Endothelial cell of umbilical vein (primary cell): ENCODE results near the gene ALKBH5. TPM values are rescaled to one million over a fixed set of nuclear protein-coding genes. Genes with fewer than 3 reads are reported as not detected.

ENCODE experiments used
- BruUV-seq: library from RNA; stranded (reverse); fragments of 400-500 nt; replicated peaks from 2 replicates; lab custom pipeline; 2021; lab: Mats Ljungman, UMichigan
- CTCF ChIA-PET: fragments of 300-600, 350-600 bp; sonication (Branson Sonifier 250); formaldehyde crosslinking; loops from one replicate; lab custom pipeline; 2021; ENCODE audit warnings: antibody characterized with exemption, inconsistent platforms; lab: Charles Lee
- POLR2A ChIA-PET: fragments of 300-600, 350-600 bp; sonication (Branson Sonifier 250); formaldehyde crosslinking; loops from one replicate; lab custom pipeline; 2021; ENCODE audit warnings: antibody characterized with exemption, inconsistent platforms; lab: Charles Lee
- DNase-seq: peaks from one replicate; pipeline ENCODE4 v3.0.0-alpha.2; 2011; ENCODE audit warnings: low read depth, low spot score
- FAIRE-seq: peaks from 2 replicates; lab custom pipeline; 2011; peaks lifted over from hg19 to GRCh38; lab: Jason Lieb, UNC
- H2AFZ ChIP-seq: 2 replicates; pipeline ENCODE4 v1.6.0; 2012; ENCODE audit warnings: low read depth, low read length, control low read depth, inconsistent platforms
- H3K27ac ChIP-seq: 2 replicates; pipeline ENCODE4 v1.5.1; 2011; ENCODE audit warnings: low read depth, mild to moderate bottlenecking, control low read depth, low read length, moderate library complexity; ENCODE audit not compliant: insufficient read depth
- H3K27me3 ChIP-seq, 2 experiments: 2 replicates each; pipeline versions ENCODE4 v1.6.0 to v1.6.1; 2011; ENCODE audit warnings: low read length in 2 of 2, mixed read lengths in 1 of 2; ENCODE audit not compliant: control insufficient read depth in 2 of 2, insufficient read depth in 2 of 2
- H3K36me3 ChIP-seq, 2 experiments: 2 replicates in 1 of 2; 3 replicates in 1 of 2; pipeline ENCODE4 v1.5.1; 2011; ENCODE audit warnings: low read length in 2 of 2, mild to moderate bottlenecking in 1 of 2, moderate library complexity in 1 of 2; ENCODE audit not compliant: control insufficient read depth in 2 of 2, insufficient read depth in 2 of 2; ENCODE audit errors: extremely low read depth in 1 of 2
- H3K4me1 ChIP-seq: 3 replicates; pipeline ENCODE4 v1.5.1; 2011; ENCODE audit warnings: mild to moderate bottlenecking, low read length; ENCODE audit not compliant: control insufficient read depth, insufficient read depth; ENCODE audit errors: extremely low read depth
- H3K4me2 ChIP-seq: 2 replicates; pipeline ENCODE4 v1.6.1; 2011; ENCODE audit warnings: low read length, control low read depth, mixed read lengths; ENCODE audit not compliant: insufficient read depth
- H3K4me3 ChIP-seq, 3 experiments: fragments of 200-600 bp in 1 of 3; sonication (generic), shearing (Covaris generic) in 1 of 3; replicated peaks in 1 of 3; 2 replicates each; pipeline ENCODE4 v1.5.1; 2011 to 2016; ENCODE audit warnings: control low read depth in 3 of 3, low read length in 3 of 3, mild to moderate bottlenecking in 2 of 3, inconsistent platforms in 1 of 3, low read depth in 1 of 3, moderate library complexity in 1 of 3; ENCODE audit not compliant: insufficient read depth in 1 of 3
- H3K79me2 ChIP-seq: 2 replicates; pipeline ENCODE4 v1.6.0; 2012; ENCODE audit warnings: low read length, inconsistent platforms; ENCODE audit not compliant: control insufficient read depth, insufficient read depth
- H3K9ac ChIP-seq: replicated peaks from 2 replicates; pipeline ENCODE3; 2011; ENCODE audit warnings: low read length, control low read depth; ENCODE audit not compliant: insufficient read depth; ENCODE audit errors: extremely low read depth
- H3K9me1 ChIP-seq: replicated peaks from 3 replicates; pipeline ENCODE4 v1.6.0; 2011; ENCODE audit warnings: mild to moderate bottlenecking, low read length; ENCODE audit not compliant: control insufficient read depth, insufficient read depth; ENCODE audit errors: extremely low read depth
- H3K9me3 ChIP-seq: replicated peaks from 2 replicates; pipeline ENCODE4 v1.5.1; 2012; ENCODE audit warnings: low read length, inconsistent platforms; ENCODE audit not compliant: control insufficient read depth, insufficient read depth
- H4K20me1 ChIP-seq: replicated peaks from 2 replicates; pipeline ENCODE3; 2011; ENCODE audit warnings: mild to moderate bottlenecking, low read length; ENCODE audit not compliant: control insufficient read depth, insufficient read depth; ENCODE audit errors: extremely low read depth
- EZH2 ChIP-seq: IDR thresholded peaks from 2 replicates; pipeline ENCODE4 v1.6.1; 2012; ENCODE audit warnings: borderline replicate concordance, low read depth, mild to moderate bottlenecking, moderate library complexity, low read length, inconsistent platforms; ENCODE audit not compliant: severe bottlenecking
- FOS ChIP-seq: IDR thresholded peaks from 2 replicates; pipeline ENCODE4 v1.6.1; 2011; ENCODE audit warnings: mild to moderate bottlenecking, low read length, moderate library complexity, borderline replicate concordance; ENCODE audit not compliant: insufficient read depth
- GATA2 ChIP-seq: IDR thresholded peaks from 2 replicates; pipeline ENCODE4 v1.7.0; 2011; ENCODE audit warnings: low read depth, mild to moderate bottlenecking, moderate library complexity, mixed read lengths, low read length; ENCODE audit not compliant: insufficient read length, insufficient read depth
- JUN ChIP-seq: IDR thresholded peaks from 2 replicates; pipeline ENCODE4 v1.6.1; 2011; ENCODE audit warnings: borderline replicate concordance, low read depth; ENCODE audit not compliant: insufficient read length, insufficient read depth
- MAX ChIP-seq: IDR thresholded peaks from 2 replicates; pipeline ENCODE4 v1.6.1; 2011; ENCODE audit not compliant: insufficient read depth, insufficient read length
- MYC ChIP-seq: IDR thresholded peaks from one replicate; pipeline ENCODE4 v1.6.1; 2011; ENCODE audit warnings: mild to moderate bottlenecking, low read depth, low read length
- POLR2A ChIP-seq: IDR thresholded peaks from 2 replicates; pipeline ENCODE4 v1.6.1; 2012; ENCODE audit warnings: low read depth, mild to moderate bottlenecking, control low read depth, low read length
- POLR2AphosphoS5 ChIP-seq: IDR thresholded peaks from 2 replicates; pipeline ENCODE4 v1.6.1; 2012; ENCODE audit warnings: low read depth, mild to moderate bottlenecking, control low read depth, low read length, moderate library complexity; ENCODE audit not compliant: insufficient read depth
- dilution Hi-C: fragments of 300-500 bp; cut with MboI; formaldehyde crosslinking; loops from one replicate; pipeline ENCODE4 v1.15.0; 2019; ENCODE audit warnings: low sequenced_read_pairs; ENCODE audit not compliant: extremely low pct_ligation_motif_present
- intact Hi-C: fragments of 100-400 bp; cut with micrococcal nuclease; formaldehyde crosslinking; loops from one replicate; pipeline ENCODE4 v1.10.0; 2022
- polyA plus RNA-seq, 4 experiments: library from polyadenylated mRNA; depleted of rRNA in 3 of 4; stranded (reverse) in 3 of 4; unstranded in 1 of 4; fragments of >200 nt; gene quantifications; 2 replicates each; pipeline versions ENCODE4 v1.2.1 to v1.2.3, GENCODE V29; 2011 to 2012; ENCODE audit warnings: missing spikeins in 1 of 4
- total RNA-seq: library from RNA; stranded (reverse); gene quantifications from 2 replicates; pipeline ENCODE4 v1.2.3, GENCODE V29; 2021
- TF ChIP-seq, protein P1 (sequence below), 2 donors: IDR thresholded peaks; 1 replicate in 1 of 2; 2 replicates in 1 of 2; pipeline ENCODE4 v1.5.1; 2011; ENCODE audit warnings: low read length in 2 of 2, mild to moderate bottlenecking in 2 of 2, moderate library complexity in 2 of 2, control low read depth in 1 of 2, inconsistent platforms in 1 of 2, low read depth in 1 of 2; ENCODE audit not compliant: insufficient read depth in 1 of 2; ENCODE audit errors: extremely low read depth in 1 of 2

Gene ALKBH5
- total and polyA plus RNA-seq, 2 donors (not counting 3 experiments of a cell fraction or from before 2014, with no cell fraction given) = 55.3 to 71.0 TPM

- H3K36me3 ChIP-seq = peaks cover 4 to 60% of the 10 kb centered on the region in 2 experiments
- peaks cover 23% of the 10 kb centered on the region for H3K79me2 ChIP-seq
- POLR2A ChIA-PET = no interaction called here
- H3K27me3 ChIP-seq = no peaks in the 10 kb centered on the region
- CTCF ChIA-PET = interaction anchor here (2.1 kb wide), 1 partner anchor 18 kb away, joined by 5 read pairs; no protein-coding TSS in a partner anchor
- no peaks in the 10 kb centered on the region for H3K9me3 ChIP-seq
- no peak overlapping the region for H2AFZ ChIP-seq
- no peaks in the 10 kb centered on the region for H3K9me1 ChIP-seq
- BruUV-seq = no TSS peak
- no peak overlapping the region for H3K4me3 ChIP-seq
- peaks cover 10% of the 10 kb centered on the region for H3K4me1 ChIP-seq
- no peak for FAIRE-seq
- no peak for TF ChIP-seq FOS
- TF ChIP-seq MYC = no peak
- no peak for TF ChIP-seq EZH2
- TF ChIP-seq POLR2A = no peak
- no peak for TF ChIP-seq POLR2AphosphoS5
- TF ChIP-seq MAX = no peak
- TF ChIP-seq GATA2 = no peak
- TF ChIP-seq, protein P1, sequence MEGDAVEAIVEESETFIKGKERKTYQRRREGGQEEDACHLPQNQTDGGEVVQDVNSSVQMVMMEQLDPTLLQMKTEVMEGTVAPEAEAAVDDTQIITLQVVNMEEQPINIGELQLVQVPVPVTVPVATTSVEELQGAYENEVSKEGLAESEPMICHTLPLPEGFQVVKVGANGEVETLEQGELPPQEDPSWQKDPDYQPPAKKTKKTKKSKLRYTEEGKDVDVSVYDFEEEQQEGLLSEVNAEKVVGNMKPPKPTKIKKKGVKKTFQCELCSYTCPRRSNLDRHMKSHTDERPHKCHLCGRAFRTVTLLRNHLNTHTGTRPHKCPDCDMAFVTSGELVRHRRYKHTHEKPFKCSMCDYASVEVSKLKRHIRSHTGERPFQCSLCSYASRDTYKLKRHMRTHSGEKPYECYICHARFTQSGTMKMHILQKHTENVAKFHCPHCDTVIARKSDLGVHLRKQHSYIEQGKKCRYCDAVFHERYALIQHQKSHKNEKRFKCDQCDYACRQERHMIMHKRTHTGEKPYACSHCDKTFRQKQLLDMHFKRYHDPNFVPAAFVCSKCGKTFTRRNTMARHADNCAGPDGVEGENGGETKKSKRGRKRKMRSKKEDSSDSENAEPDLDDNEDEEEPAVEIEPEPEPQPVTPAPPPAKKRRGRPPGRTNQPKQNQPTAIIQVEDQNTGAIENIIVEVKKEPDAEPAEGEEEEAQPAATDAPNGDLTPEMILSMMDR (IDR thresholded peaks at IDR 0.05; ENCODE audit: extremely low read depth in 1 of 2, insufficient read depth in 1 of 2, low read depth in 1 of 2, low read length in 2 of 2) = no peak
- TF ChIP-seq JUN = no peak
- dilution Hi-C loops (no loop called here), intact Hi-C loops (no loop called here)
- no peak overlapping the region for H3K9ac ChIP-seq
- H3K4me2 ChIP-seq = no peak overlapping the region
- H3K27ac ChIP-seq = no peak overlapping the region
- H4K20me1 ChIP-seq = no peaks in the 10 kb centered on the region
- DNase-seq = no peak
These were observed 70.6 kb downstream of the ALKBH5 start for GRCh38 chr17:18253947-18254821.
